Forelimb muscle (tissue), 1 donor: Measurements from ENCODE around the gene MAP7D3. TPM values are rescaled to one million over a fixed set of nuclear protein-coding genes. Genes with fewer than 3 reads are reported as not detected.
"Not testable (repeated sequence)": the region's sequence is repeated elsewhere in the genome, so short reads cannot be mapped to it uniquely, and the experiment has no call there.

ENCODE experiments used
- DNase-seq: peaks from one replicate; pipeline ENCODE4 v3.0.0-alpha.2; 2013; ENCODE audit warnings: low read depth
- polyA plus RNA-seq: library from polyadenylated mRNA; unstranded; fragments of 120-200 nt; gene quantifications from one replicate; pipeline ENCODE4 v1.2.1, GENCODE V29; 2013; ENCODE audit not compliant: insufficient read length

The MAP7D3 gene
- polyA plus RNA-seq, 1 donor: 14.4 TPM

DNA sequence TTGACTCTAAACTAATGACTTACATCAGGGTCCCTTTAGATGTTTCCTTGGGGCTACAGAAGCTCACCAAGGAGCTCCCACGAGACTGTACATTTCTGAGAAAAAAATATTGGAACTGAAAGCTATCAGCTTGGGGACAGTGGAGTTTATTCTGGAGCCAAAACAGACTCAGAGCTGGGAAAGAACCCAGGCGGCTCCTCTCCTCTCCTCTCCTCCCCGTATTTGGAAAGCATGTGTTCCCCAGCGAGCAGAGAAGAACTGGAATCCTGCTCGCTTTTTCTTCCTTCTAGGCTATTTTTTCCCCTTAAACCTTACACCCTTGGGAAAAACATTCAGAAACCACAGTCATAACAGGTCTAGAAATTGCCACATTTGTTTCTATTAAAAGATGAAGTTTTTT lies 4.3 kb upstream of the MAP7D3 start:
- DNase-seq: no peak

GRCh38 chrX:136250191-136251040 lies 784 bp downstream of the MAP7D3 start:
- no peak for DNase-seq

DNA sequence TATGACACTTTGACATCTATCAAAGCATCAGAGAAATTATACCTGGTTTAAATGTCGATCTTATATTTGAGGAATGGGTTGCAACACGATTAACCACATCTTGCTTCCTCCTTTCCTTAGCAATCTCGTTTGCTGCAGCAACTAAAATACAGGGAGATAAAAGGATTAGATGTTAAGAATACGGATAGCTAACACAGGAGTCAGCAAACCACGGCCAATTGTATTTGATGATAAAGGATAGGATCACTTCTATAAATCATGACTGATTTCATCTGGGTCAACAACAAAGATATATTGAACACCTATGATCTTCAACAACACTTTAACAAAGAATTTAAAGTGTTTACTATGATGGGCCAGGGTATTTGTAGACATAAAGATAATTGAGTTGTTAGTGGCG lies 5.0 kb downstream of the MAP7D3 start:
- no peak for DNase-seq

- not testable (repeated sequence) for DNase-seq
These were observed 13.4 kb downstream of the MAP7D3 start for GRCh38 chrX:136237849-136238248.

- DNase-seq: no peak
These were observed 14.1 kb downstream of the MAP7D3 start for GRCh38 chrX:136237074-136237473.

DNA sequence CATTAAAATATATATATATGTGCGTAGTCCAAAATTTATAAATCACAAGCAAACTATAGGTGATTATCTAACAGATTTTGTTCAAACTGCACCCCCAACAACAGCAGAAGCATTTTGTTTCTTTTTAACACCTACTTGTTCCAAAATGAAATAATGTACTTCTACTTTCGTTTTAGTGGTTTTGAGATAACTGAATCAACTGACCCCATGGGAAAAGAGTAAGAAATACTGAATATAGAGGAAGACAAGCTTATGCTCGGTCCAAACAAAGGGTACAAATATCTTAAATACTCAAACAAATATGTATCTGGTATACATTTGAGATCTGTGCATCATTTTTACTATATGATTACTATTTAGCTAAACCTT lies 22.4 kb downstream of the MAP7D3 start:
- DNase-seq: no peak

GRCh38 chrX:136227948-136228838 lies 23.0 kb downstream of the MAP7D3 start:
- DNase-seq: no peak

DNA sequence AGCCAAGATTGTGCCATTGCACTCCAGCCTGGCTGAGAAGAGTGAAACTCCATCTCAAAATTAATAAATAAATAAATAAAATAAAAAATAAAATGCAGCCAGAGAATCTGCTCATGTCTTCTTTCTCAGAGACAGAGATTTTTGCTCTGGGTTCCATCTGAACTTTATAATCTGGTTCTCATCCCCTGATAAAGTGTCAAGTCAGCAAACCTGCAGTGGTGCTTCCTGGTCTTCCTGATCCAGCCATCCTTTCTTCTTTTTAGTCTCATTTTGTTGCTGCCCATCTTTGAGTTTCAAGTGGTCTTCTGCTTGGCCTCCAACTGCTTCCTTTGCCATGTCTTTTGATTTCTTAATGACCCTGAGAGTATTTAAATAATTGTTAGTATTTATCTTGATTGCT lies 24.1 kb downstream of the MAP7D3 start:
- no peak for DNase-seq

DNA sequence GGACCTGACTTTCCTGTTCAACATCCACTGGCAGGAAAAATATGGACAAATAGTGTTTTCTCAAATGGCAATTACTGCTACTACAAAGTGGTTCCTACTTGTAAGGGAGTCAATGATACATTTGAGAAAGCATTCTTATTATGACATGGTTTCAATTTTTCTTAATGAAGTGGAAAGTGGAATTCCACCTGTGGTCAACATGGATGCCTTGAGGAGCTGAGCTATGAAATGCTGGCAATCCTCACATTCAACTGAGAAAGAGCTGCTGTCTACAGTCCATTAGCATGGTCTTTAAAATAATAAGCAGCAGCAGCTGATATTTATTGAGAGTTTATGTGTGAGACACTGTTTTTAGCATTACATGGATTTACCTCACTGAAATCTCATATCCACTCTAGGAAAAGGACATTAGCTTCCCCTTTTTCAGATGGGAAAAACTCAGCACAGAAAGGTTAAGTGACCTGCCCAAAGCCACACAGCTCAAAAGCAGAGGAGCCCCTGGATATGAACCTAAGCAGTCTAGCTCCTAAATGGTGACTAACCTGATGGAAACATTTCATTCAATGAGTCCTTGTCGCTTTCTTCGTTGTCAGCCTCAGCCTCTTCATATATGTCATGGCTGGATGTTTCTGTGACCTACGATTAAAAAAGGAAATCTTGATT lies 29.2 kb downstream of the MAP7D3 start:
- DNase-seq: no peak

GRCh38 chrX:136220951-136221350 lies 30.2 kb downstream of the MAP7D3 start:
- no peak for DNase-seq

GRCh38 chrX:136220540-136220939 lies 30.7 kb downstream of the MAP7D3 start:
- DNase-seq: no peak

GRCh38 chrX:136219893-136220292 lies 31.3 kb downstream of the MAP7D3 start:
- DNase-seq: no peak

DNA sequence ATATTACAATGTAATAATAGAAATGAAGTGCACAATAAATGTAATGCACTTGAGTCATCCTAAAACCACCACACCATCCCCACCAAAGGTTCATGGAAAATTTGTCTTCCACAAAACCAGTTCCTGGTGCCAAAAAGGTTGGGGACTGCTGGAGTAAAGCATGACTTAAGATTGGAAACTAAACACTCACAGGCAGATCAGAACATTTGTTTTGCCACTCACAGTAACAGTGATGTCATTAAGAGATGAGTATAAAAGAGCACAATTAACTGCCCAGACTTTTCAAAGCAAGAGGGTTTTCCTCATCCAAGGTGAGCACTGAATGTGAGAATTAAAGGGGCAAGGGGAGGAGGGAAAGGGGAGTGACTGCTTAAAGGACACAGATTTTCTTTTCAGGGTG lies 35.6 kb downstream of the MAP7D3 start:
- DNase-seq: no peak

DNA sequence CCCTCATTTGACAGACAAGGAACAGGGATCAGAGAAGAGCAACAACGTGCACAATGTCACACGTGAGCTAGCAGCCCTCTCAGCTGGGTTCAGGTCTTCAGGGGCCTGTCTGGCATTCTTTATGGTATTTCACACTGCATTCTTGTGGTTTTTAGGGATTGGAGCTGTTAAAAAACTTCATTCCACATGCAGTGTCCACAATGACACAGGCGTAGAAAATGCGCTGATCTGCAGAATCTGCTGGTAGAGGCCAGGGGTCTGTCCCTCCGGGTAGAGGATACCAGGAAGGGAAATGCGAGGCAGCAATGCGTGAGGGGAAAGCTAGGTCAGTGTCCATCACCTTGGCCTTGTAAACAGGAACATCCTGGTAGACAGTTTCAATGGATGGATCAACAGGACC lies 36.6 kb downstream of the MAP7D3 start:
- DNase-seq: no peak

- no peak for DNase-seq
These were observed 38.6 kb downstream of the MAP7D3 start for GRCh38 chrX:136212557-136213111.

DNA sequence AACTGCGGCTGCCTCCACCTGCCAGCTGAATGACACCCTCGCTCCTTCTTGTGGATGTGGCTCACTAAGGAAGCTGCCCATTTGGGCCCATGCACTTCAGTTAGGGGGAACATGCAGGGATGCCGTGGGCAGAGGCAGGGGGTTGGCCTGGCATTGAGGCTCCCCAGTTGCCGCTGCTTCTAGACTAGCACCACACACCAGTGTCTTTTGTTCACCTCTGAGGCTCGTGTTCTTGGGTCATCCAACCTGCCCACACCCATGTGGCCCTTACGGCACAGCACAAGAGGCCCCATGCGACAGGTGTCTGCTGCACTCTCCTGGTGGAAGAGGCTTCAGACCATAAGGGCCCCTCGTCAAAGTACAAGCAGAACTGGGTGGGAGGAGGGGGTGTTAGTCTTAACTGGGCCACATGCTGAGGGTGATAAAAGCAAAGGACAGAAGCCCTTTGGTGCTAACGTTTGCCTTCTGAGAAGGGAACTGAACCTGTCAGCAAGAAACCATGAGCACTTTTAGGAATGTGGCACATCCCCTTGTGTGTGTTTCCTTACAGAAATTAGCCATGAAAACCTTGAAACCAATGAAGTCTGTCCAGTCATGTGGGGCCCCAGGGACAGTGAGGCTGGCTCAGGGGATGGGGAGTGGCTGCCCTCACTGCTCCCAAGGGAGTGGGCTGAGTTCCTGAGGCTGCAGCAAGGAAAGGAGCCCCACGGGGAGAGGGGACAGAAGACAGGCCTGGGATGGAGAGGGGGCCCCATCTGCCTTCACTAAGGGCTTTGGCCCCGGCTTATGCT lies 39.2 kb downstream of the MAP7D3 start:
- DNase-seq: no peak

GRCh38 chrX:136210806-136211205 lies 40.4 kb downstream of the MAP7D3 start:
- DNase-seq: no peak

DNA sequence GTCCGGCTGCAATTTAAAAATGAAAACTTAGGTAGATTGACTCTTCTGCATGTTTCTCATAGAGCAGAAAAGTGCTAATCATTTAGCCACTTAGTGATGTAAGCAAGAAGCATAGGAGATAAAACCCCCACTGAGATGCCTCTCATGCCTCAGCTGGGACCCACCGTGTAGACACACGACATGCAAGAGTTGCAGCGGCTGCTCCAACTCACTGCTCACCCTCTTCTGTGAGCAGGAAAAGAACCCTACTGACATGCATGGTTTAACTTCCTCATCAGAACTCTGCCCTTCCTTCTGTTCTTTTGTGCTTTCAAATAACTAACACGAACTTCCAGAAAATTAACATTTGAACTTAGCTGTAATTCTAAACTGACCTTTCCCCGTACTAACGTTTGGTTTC lies 41.0 kb downstream of the MAP7D3 start:
- DNase-seq: no peak

DNA sequence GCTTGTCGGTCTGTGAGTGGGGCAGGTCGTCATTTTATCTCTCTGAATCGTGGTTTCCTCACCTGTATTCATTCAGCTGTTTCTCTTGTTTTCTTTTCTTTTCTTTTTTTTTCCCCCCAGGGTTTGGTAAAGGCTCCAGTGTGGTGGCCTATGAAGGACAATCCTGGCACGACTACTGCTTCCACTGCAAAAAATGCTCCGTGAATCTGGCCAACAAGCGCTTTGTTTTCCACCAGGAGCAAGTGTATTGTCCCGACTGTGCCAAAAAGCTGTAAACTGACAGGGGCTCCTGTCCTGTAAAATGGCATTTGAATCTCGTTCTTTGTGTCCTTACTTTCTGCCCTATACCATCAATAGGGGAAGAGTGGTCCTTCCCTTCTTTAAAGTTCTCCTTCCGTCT lies 41.4 kb downstream of the MAP7D3 start:
- no peak for DNase-seq

GRCh38 chrX:136209016-136209738 lies 42.0 kb downstream of the MAP7D3 start:
- no peak for DNase-seq

DNA sequence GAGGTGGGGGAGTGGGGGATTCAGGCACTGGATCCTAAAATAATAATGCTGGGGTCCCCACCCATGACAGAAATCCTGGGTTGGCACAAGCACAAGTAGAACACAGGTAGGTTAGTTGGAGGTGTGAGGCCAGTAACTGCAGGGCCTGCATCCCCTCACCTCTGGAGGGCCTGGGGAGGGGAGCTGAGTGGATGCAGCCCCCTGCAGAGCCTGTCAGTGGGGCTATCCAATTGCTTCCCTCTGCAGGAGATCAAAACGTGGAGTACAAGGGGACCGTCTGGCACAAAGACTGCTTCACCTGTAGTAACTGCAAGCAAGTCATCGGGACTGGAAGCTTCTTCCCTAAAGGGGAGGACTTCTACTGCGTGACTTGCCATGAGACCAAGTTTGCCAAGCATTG lies 43.7 kb downstream of the MAP7D3 start:
- no peak for DNase-seq
